ENCODE results near the gene SLC38A6.

DNA sequence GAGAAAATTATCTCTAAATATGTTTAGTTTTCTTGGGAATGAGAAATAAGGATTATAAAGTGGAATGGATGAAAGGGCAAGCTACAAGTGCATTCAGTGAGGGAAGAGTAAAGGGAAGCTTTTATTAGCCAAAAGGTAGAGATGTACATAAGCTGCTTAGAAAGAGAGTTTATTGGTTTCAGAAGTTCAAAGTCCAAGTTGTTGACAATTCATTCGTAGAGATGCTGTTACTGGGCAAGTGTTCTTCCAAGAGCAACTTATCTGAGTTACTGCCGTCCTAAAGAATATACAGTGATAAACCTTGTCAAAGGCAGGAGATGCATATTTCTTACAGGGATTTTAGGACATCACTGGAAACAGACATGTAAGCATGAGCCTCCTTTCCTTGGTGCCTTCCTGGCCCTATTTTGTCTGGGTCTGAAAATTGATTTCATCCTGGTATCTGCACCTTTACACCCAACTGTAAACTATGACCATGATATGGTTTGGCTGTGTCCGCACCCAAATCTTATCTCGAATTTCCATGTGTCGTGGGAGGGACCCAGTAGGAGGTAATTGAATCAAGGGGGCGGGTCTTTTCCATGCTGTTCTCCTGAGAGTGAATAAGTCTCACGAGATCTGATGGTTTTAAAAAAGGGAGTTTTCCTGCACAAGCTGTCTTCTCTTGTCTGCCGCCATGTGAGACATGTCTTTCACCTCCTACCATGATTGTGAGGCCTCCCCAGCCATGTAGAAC is 47.0 kb upstream of the SLC38A6 start:
- no peak for TF ChIP-seq POLR2A (IDR thresholded peaks at IDR 0.05; ENCODE audit: low read depth)
- TF ChIP-seq, protein P1, sequence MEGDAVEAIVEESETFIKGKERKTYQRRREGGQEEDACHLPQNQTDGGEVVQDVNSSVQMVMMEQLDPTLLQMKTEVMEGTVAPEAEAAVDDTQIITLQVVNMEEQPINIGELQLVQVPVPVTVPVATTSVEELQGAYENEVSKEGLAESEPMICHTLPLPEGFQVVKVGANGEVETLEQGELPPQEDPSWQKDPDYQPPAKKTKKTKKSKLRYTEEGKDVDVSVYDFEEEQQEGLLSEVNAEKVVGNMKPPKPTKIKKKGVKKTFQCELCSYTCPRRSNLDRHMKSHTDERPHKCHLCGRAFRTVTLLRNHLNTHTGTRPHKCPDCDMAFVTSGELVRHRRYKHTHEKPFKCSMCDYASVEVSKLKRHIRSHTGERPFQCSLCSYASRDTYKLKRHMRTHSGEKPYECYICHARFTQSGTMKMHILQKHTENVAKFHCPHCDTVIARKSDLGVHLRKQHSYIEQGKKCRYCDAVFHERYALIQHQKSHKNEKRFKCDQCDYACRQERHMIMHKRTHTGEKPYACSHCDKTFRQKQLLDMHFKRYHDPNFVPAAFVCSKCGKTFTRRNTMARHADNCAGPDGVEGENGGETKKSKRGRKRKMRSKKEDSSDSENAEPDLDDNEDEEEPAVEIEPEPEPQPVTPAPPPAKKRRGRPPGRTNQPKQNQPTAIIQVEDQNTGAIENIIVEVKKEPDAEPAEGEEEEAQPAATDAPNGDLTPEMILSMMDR (IDR thresholded peaks at IDR 0.05): no peak
- TF ChIP-seq EP300 (IDR thresholded peaks at IDR 0.05): no peak

Measured in esophagus muscularis mucosa (tissue), 4 donors.